Measurements from ENCODE around the gene INHBA.

INHBA gene

GRCh38 chr7:41688012-41688625, 14.8 kb downstream of the INHBA start:
- no peak for TF ChIP-seq ZNF274 (IDR thresholded peaks at IDR 0.05; ENCODE audit: low read depth, low read length)
- H3K4me3 ChIP-seq (ENCODE audit: low read length), result no peak overlapping the region

- H3K4me3 ChIP-seq (ENCODE audit: low read length), result no peak overlapping the region
- no peak for TF ChIP-seq ZNF274 (IDR thresholded peaks at IDR 0.05; ENCODE audit: low read depth, low read length)
Measured at GRCh38 chr7:41685684-41686083, 17.2 kb downstream of the INHBA start.

GRCh38 chr7:41682422-41682821, 20.5 kb downstream of the INHBA start:
- no peak for TF ChIP-seq ZNF274 (IDR thresholded peaks at IDR 0.05; ENCODE audit: low read depth, low read length)
- no peak overlapping the region for H3K4me3 ChIP-seq (ENCODE audit: low read length)

GRCh38 chr7:41679566-41679965, 23.3 kb downstream of the INHBA start:
- H3K4me3 ChIP-seq (ENCODE audit: low read length), result no peak overlapping the region
- TF ChIP-seq ZNF274 (IDR thresholded peaks at IDR 0.05; ENCODE audit: low read depth, low read length), result no peak

- H3K4me3 ChIP-seq (ENCODE audit: low read length), result no peak overlapping the region
- TF ChIP-seq ZNF274 (IDR thresholded peaks at IDR 0.05; ENCODE audit: low read depth, low read length), result no peak
Measured at GRCh38 chr7:41674505-41675023, 28.3 kb downstream of the INHBA start.

GRCh38 chr7:41661596-41661995, 41.3 kb downstream of the INHBA start:
- H3K4me3 ChIP-seq (ENCODE audit: low read length), result no peak overlapping the region
- TF ChIP-seq ZNF274 (IDR thresholded peaks at IDR 0.05; ENCODE audit: low read depth, low read length), result no peak

GRCh38 chr7:41659539-41659938, 43.4 kb downstream of the INHBA start:
- no peak overlapping the region for H3K4me3 ChIP-seq (ENCODE audit: low read length)
- no peak for TF ChIP-seq ZNF274 (IDR thresholded peaks at IDR 0.05; ENCODE audit: low read depth, low read length)

- TF ChIP-seq ZNF274 (IDR thresholded peaks at IDR 0.05; ENCODE audit: low read depth, low read length), result no peak
- H3K4me3 ChIP-seq (ENCODE audit: low read length), result no peak overlapping the region
Measured at GRCh38 chr7:41656366-41656765, 46.5 kb downstream of the INHBA start.

GRCh38 chr7:41655426-41655825, 47.5 kb downstream of the INHBA start:
- no peak for TF ChIP-seq ZNF274 (IDR thresholded peaks at IDR 0.05; ENCODE audit: low read depth, low read length)
- H3K4me3 ChIP-seq (ENCODE audit: low read length), result no peak overlapping the region

GRCh38 chr7:41652267-41652666, 50.6 kb downstream of the INHBA start:
- no peak overlapping the region for H3K4me3 ChIP-seq (ENCODE audit: low read length)
- TF ChIP-seq ZNF274 (IDR thresholded peaks at IDR 0.05; ENCODE audit: low read depth, low read length), result no peak

GRCh38 chr7:41648501-41648900, 54.4 kb downstream of the INHBA start:
- TF ChIP-seq ZNF274 (IDR thresholded peaks at IDR 0.05; ENCODE audit: low read depth, low read length), result no peak
- H3K4me3 ChIP-seq (ENCODE audit: low read length), result no peak overlapping the region

GRCh38 chr7:41643616-41644015, 59.3 kb downstream of the INHBA start:
- no peak overlapping the region for H3K4me3 ChIP-seq (ENCODE audit: low read length)
- TF ChIP-seq ZNF274 (IDR thresholded peaks at IDR 0.05; ENCODE audit: low read depth, low read length), result no peak

- H3K4me3 ChIP-seq (ENCODE audit: low read length), result no peak overlapping the region
- TF ChIP-seq ZNF274 (IDR thresholded peaks at IDR 0.05; ENCODE audit: low read depth, low read length), result no peak
Measured at GRCh38 chr7:41641665-41642014, 61.2 kb downstream of the INHBA start.

- no peak overlapping the region for H3K4me3 ChIP-seq (ENCODE audit: low read length)
- no peak for TF ChIP-seq ZNF274 (IDR thresholded peaks at IDR 0.05; ENCODE audit: low read depth, low read length)
Measured at GRCh38 chr7:41641011-41641664, 61.8 kb downstream of the INHBA start.

- no peak for TF ChIP-seq ZNF274 (IDR thresholded peaks at IDR 0.05; ENCODE audit: low read depth, low read length)
- H3K4me3 ChIP-seq (ENCODE audit: low read length), result no peak overlapping the region
Measured at GRCh38 chr7:41640487-41640886, 62.4 kb downstream of the INHBA start.

Data from GM08714 (cell line).